ENCODE results near the gene TCEAL1.
"Not testable (repeated sequence)": the region's sequence is repeated elsewhere in the genome, so short reads cannot be mapped to it uniquely, and the experiment has no call there.

TCEAL1 gene

DNA sequence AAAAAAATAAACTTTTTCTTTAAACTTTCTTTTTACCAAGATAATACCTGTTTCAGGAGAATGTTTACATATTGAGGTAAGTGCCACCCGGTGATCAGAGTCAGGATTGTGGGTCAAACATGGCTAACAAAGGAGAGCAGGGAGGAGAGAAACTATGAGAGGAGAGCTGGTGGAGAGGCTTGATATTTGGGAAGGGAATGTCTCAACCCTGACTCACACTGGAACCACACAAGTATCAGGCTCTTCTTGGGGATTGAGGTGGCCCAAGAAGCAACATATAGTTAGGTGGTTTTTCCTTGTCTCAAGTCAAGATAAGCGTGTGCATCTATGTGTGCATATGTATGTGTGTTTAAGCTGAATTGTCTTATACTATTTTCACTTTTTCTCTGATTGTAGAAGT is 6.7 kb downstream of the TCEAL1 start:
- H3K27me3 ChIP-seq (ENCODE audit: control insufficient read depth, low read length) = no peaks in the 10 kb centered on the region
- no peak overlapping the region for H3K27ac ChIP-seq (ENCODE audit: low read depth, low read length)
- no peaks in the 10 kb centered on the region for H3K36me3 ChIP-seq (ENCODE audit: control insufficient read depth, low read length)
- no peaks in the 10 kb centered on the region for H3K79me2 ChIP-seq (ENCODE audit: control insufficient read depth, low read length)
- H3K9me3 ChIP-seq (ENCODE audit: control insufficient read depth, insufficient read depth, low read length) = no peaks in the 10 kb centered on the region
- H3F3A ChIP-seq (ENCODE audit: control insufficient read depth, insufficient read depth) = no peaks in the 10 kb centered on the region
- H3K4me3 ChIP-seq (ENCODE audit: low read length) = no peak overlapping the region
- H3K4me1 ChIP-seq (ENCODE audit: control insufficient read depth, low read length) = no peaks in the 10 kb centered on the region
- no peaks in the 10 kb centered on the region for H4K20me1 ChIP-seq (ENCODE audit: control insufficient read depth, insufficient read depth, low read depth, low read length)
- no peak overlapping the region for H3K4me2 ChIP-seq (ENCODE audit: low read length)
- TF ChIP-seq, protein P1, sequence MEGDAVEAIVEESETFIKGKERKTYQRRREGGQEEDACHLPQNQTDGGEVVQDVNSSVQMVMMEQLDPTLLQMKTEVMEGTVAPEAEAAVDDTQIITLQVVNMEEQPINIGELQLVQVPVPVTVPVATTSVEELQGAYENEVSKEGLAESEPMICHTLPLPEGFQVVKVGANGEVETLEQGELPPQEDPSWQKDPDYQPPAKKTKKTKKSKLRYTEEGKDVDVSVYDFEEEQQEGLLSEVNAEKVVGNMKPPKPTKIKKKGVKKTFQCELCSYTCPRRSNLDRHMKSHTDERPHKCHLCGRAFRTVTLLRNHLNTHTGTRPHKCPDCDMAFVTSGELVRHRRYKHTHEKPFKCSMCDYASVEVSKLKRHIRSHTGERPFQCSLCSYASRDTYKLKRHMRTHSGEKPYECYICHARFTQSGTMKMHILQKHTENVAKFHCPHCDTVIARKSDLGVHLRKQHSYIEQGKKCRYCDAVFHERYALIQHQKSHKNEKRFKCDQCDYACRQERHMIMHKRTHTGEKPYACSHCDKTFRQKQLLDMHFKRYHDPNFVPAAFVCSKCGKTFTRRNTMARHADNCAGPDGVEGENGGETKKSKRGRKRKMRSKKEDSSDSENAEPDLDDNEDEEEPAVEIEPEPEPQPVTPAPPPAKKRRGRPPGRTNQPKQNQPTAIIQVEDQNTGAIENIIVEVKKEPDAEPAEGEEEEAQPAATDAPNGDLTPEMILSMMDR (IDR thresholded peaks at IDR 0.05; ENCODE audit: low read depth, low read length, poor library complexity, severe bottlenecking) = no peak
- TF ChIP-seq EZH2phosphoT487 (IDR thresholded peaks at IDR 0.05; ENCODE audit: borderline replicate concordance, low read length) = no peak
- H3K9me2 ChIP-seq (replicated peaks; ENCODE audit: control insufficient read depth, low read length) = no peaks in the 10 kb centered on the region

DNA sequence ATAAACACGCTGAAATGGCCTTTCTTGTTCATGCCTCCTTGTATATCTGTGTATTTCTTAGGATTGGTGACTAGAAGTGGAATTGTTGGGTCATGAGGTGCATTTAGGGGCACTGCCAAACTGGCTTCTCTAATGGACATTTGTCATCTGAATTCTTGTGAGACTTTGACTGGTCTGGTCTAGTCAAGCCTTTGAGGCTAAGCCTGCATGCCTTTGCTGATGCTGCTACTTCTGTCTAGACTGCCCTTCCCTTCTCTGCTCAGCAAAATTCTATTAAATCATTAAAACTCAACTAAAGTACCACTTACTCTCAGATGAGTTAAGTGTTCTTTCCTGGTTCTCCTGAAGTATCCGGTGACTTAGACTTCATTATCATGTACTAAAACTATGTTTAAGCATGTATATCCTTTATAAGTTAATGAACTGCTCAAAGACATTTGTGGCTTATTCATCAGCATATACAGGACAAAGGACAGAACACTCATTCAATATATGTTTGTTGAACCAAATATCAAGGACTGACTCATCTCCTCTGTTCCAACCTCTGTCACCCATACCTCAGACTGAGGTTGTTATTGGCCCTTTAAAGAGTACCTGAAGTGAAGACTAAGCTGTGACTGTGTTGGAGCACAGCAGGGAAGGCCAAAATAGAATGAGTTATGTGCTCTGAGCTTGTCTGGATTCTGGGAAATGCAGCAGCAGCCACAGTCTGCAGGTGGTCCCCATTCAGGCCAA is 9.0 kb downstream of the TCEAL1 start:
- no peak overlapping the region for H3K4me2 ChIP-seq (ENCODE audit: low read length)
- no peaks in the 10 kb centered on the region for H3K4me1 ChIP-seq (ENCODE audit: control insufficient read depth, low read length)
- no peaks in the 10 kb centered on the region for H3K9me3 ChIP-seq (ENCODE audit: control insufficient read depth, insufficient read depth, low read length)
- no peaks in the 10 kb centered on the region for H4K20me1 ChIP-seq (ENCODE audit: control insufficient read depth, insufficient read depth, low read depth, low read length)
- H3K9me2 ChIP-seq (replicated peaks; ENCODE audit: control insufficient read depth, low read length) = no peaks in the 10 kb centered on the region
- TF ChIP-seq EZH2phosphoT487 (IDR thresholded peaks at IDR 0.05; ENCODE audit: borderline replicate concordance, low read length) = no peak
- TF ChIP-seq, protein P1 (IDR thresholded peaks at IDR 0.05; ENCODE audit: low read depth, low read length, poor library complexity, severe bottlenecking) = no peak
- H3K27me3 ChIP-seq (ENCODE audit: control insufficient read depth, low read length) = no peaks in the 10 kb centered on the region
- H3K27ac ChIP-seq (ENCODE audit: low read depth, low read length) = no peak overlapping the region
- H3K79me2 ChIP-seq (ENCODE audit: control insufficient read depth, low read length) = no peaks in the 10 kb centered on the region
- no peaks in the 10 kb centered on the region for H3F3A ChIP-seq (ENCODE audit: control insufficient read depth, insufficient read depth)
- no peaks in the 10 kb centered on the region for H3K36me3 ChIP-seq (ENCODE audit: control insufficient read depth, low read length)
- no peak overlapping the region for H3K4me3 ChIP-seq (ENCODE audit: low read length)

DNA sequence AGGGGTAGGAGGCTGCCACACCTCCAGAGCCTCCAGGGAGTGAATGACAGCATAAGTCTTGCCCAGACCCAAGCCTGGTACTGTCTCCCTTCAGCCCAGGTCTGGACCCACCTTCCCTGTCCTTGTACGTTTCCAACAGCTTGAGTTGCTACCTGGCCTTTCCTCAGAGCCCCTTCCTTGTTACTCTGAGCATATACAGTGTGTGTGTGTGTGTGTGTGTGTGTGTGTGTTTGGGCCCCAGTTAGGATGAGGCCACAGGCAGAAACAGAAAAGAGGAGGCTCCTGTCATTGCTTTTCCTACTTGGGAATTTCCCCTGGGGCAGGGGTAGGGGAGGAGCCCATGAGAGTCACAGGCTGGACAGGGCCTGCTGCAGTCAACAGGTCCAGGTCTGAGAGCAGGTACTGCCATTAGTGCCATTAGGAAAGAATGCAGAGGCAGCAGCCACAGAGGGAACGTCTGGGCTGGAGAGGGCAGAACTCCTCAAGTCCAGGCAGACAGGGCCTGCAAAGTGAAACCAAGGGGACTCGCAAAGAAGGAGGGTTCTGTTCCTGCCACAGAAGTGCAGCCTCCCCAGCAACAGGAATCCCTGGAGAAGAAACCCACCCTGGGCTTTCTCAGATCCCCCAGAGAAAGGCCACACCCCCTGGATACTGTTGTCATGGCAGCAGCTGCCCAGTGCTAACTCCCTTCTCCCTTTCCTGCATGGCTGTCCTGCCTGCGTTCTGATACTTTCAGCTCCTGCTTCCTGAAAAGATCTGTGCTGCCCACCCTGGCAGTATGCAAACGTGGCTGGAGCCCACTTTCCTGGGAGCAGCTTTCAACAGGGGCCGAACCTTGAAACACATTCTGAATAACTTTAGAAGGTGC is 9.9 kb downstream of the TCEAL1 start:
- not testable (repeated sequence) for H3K9me3 ChIP-seq (ENCODE audit: control insufficient read depth, insufficient read depth, low read length); H3K79me2 ChIP-seq (ENCODE audit: control insufficient read depth, low read length); H3K9me2 ChIP-seq (replicated peaks; ENCODE audit: control insufficient read depth, low read length); H3K27ac ChIP-seq (ENCODE audit: low read depth, low read length); H4K20me1 ChIP-seq (ENCODE audit: control insufficient read depth, insufficient read depth, low read depth, low read length); H3K36me3 ChIP-seq (ENCODE audit: control insufficient read depth, low read length); H3K4me1 ChIP-seq (ENCODE audit: control insufficient read depth, low read length); H3K27me3 ChIP-seq (ENCODE audit: control insufficient read depth, low read length); H3K4me3 ChIP-seq (ENCODE audit: low read length); H3K4me2 ChIP-seq (ENCODE audit: low read length); H3F3A ChIP-seq (ENCODE audit: control insufficient read depth, insufficient read depth)
